Fibroblast of lung (primary cell): Measurements from ENCODE around the gene GTF2A1L. TPM values are rescaled to one million over a fixed set of nuclear protein-coding genes. Genes with fewer than 3 reads are reported as not detected.
A peak's percentile ranks its signal among the peaks of the same experiment; 100 is the strongest.

Experiments used
- DNase-seq, 2 donors: peaks; one replicate each; pipeline versions ENCODE4 v3.0.0 to v3.0.0-alpha.2; 2010; ENCODE audit warnings: low read depth in 2 of 2
- H2AFZ ChIP-seq: 2 replicates; pipeline ENCODE4 v1.5.1; 2012; ENCODE audit warnings: low read length, control low read depth, inconsistent platforms
- H3K27ac ChIP-seq: 2 replicates; pipeline ENCODE4 v1.5.1; 2011; ENCODE audit warnings: low read length, control low read depth; ENCODE audit not compliant: insufficient read depth
- H3K27me3 ChIP-seq: 2 replicates; pipeline ENCODE4 v1.5.1; 2011; ENCODE audit warnings: mild to moderate bottlenecking, low read length; ENCODE audit not compliant: control insufficient read depth, insufficient read depth
- H3K36me3 ChIP-seq: 2 replicates; pipeline ENCODE4 v1.5.1; 2011; ENCODE audit warnings: low read length; ENCODE audit not compliant: control insufficient read depth, insufficient read depth
- H3K4me1 ChIP-seq: 2 replicates; pipeline ENCODE4 v1.5.1; 2011; ENCODE audit warnings: low read length; ENCODE audit not compliant: control insufficient read depth, insufficient read depth; ENCODE audit errors: extremely low read depth
- H3K4me2 ChIP-seq: 2 replicates; pipeline ENCODE4 v1.5.1; 2011; ENCODE audit warnings: low read length, control low read depth; ENCODE audit not compliant: insufficient read depth; ENCODE audit errors: extremely low read depth
- H3K4me3 ChIP-seq, 4 experiments: fragments of 200-600 bp in 1 of 4; sonication (generic) in 1 of 4; replicated peaks in 1 of 4; 2 replicates each; pipeline ENCODE4 v1.5.1; 2011 to 2016; ENCODE audit warnings: low read length in 4 of 4, low read depth in 3 of 4, mild to moderate bottlenecking in 3 of 4, control low read depth in 2 of 4, inconsistent platforms in 1 of 4, mixed read lengths in 1 of 4; ENCODE audit not compliant: insufficient read depth in 1 of 4; ENCODE audit errors: control extremely low read depth in 1 of 4
- H3K79me2 ChIP-seq: 2 replicates; pipeline ENCODE4 v1.5.1; 2012; ENCODE audit warnings: mild to moderate bottlenecking, low read length, inconsistent platforms; ENCODE audit not compliant: control insufficient read depth, insufficient read depth
- H3K9ac ChIP-seq: 2 replicates; pipeline ENCODE4 v1.5.1; 2011; ENCODE audit warnings: mild to moderate bottlenecking, low read length, control low read depth; ENCODE audit not compliant: insufficient read depth
- H3K9me3 ChIP-seq: 2 replicates; pipeline ENCODE4 v1.5.1; 2012; ENCODE audit warnings: low read depth, low read length; ENCODE audit not compliant: control insufficient read depth, insufficient read depth
- H4K20me1 ChIP-seq: 2 replicates; pipeline ENCODE4 v1.5.1; 2011; ENCODE audit warnings: low read length; ENCODE audit not compliant: control insufficient read depth, insufficient read depth; ENCODE audit errors: extremely low read depth
- CTCF ChIP-seq, 2 donors: IDR thresholded peaks in 1 of 2; conservative IDR thresholded peaks in 1 of 2; 1 replicate in 1 of 2; 2 replicates in 1 of 2; pipeline ENCODE4 v1.5.1; 2011 to 2012; ENCODE audit warnings: low read length in 2 of 2, control low read depth in 1 of 2, inconsistent platforms in 1 of 2, low read depth in 1 of 2, mild to moderate bottlenecking in 1 of 2
- EZH2 ChIP-seq: IDR thresholded peaks from 2 replicates; pipeline ENCODE4 v1.5.1; 2012; ENCODE audit warnings: low read length, control low read depth, mild to moderate bottlenecking; ENCODE audit errors: missing control alignments
- polyA plus RNA-seq, 2 donors: library from polyadenylated mRNA; depleted of rRNA in 1 of 2; stranded (reverse) in 1 of 2; unstranded in 1 of 2; fragments of >200 nt; gene quantifications; 2 replicates each; pipeline ENCODE4 v1.2.1, GENCODE V29; 2011 to 2012; ENCODE audit warnings: missing spikeins in 1 of 2
- total RNA-seq: library from RNA; depleted of rRNA; stranded (reverse); fragments of >200 nt; gene quantifications from 2 replicates; pipeline ENCODE4 v1.2.1, GENCODE V29; 2014

The GTF2A1L gene
- total and polyA plus RNA-seq, 2 donors (not counting 1 experiment from before 2014, with no cell fraction given): 0.26 to 3.5 TPM

GRCh38 chr2:48723129-48723528 lies 105.5 kb downstream of the GTF2A1L start:
- no peaks in the 10 kb centered on the region for H4K20me1 ChIP-seq
- H2AFZ ChIP-seq: no peak overlapping the region
- H3K4me2 ChIP-seq: no peak overlapping the region
- peaks cover 3% of the 10 kb centered on the region for H3K4me1 ChIP-seq
- no peak overlapping the region for H3K4me3 ChIP-seq
- TF ChIP-seq CTCF (conservative IDR thresholded peaks at IDR 0.05 in 1 of 2, IDR thresholded peaks at IDR 0.05 in 1 of 2; ENCODE audit: low read depth in 1 of 2, low read length in 2 of 2) (no peak), EZH2 (no peak)
- H3K27ac ChIP-seq: peak overlapping the region; percentile 18
- peak; percentile 76 to 93 for DNase-seq
- no peaks in the 10 kb centered on the region for H3K36me3 ChIP-seq
- no peaks in the 10 kb centered on the region for H3K79me2 ChIP-seq
- H3K9ac ChIP-seq: no peak overlapping the region
- H3K27me3 ChIP-seq: no peaks in the 10 kb centered on the region
- no peaks in the 10 kb centered on the region for H3K9me3 ChIP-seq

- Histone ChIP-seq H3K36me3 (no peaks in the 10 kb centered on the region), H3K9ac (no peak overlapping the region), H2AFZ (no peak overlapping the region), H3K27ac (no peak overlapping the region), H4K20me1 (no peaks in the 10 kb centered on the region), H3K27me3 (no peaks in the 10 kb centered on the region), H3K4me3 (no peak overlapping the region), H3K4me1 (peaks cover 3% of the 10 kb centered on the region), H3K4me2 (no peak overlapping the region), H3K79me2 (no peaks in the 10 kb centered on the region), H3K9me3 (no peaks in the 10 kb centered on the region)
- TF ChIP-seq EZH2 (no peak), CTCF (conservative IDR thresholded peaks at IDR 0.05 in 1 of 2, IDR thresholded peaks at IDR 0.05 in 1 of 2; ENCODE audit: low read depth in 1 of 2, low read length in 2 of 2) (no peak)
- DNase-seq: no peak
Measured at GRCh38 chr2:48724278-48724677, 106.6 kb downstream of the GTF2A1L start.

- Histone ChIP-seq H2AFZ (no peak overlapping the region), H3K27ac (no peak overlapping the region), H3K4me3 (no peak overlapping the region), H3K36me3 (no peaks in the 10 kb centered on the region), H3K27me3 (no peaks in the 10 kb centered on the region), H3K4me1 (peaks cover 3% of the 10 kb centered on the region), H3K79me2 (no peaks in the 10 kb centered on the region), H3K9ac (no peak overlapping the region), H3K4me2 (no peak overlapping the region), H4K20me1 (no peaks in the 10 kb centered on the region), H3K9me3 (no peaks in the 10 kb centered on the region)
- TF ChIP-seq CTCF (conservative IDR thresholded peaks at IDR 0.05 in 1 of 2, IDR thresholded peaks at IDR 0.05 in 1 of 2; ENCODE audit: low read depth in 1 of 2, low read length in 2 of 2) (peak in 1 of 2 donors; percentile 14), EZH2 (no peak)
- peak in 1 of 2 donors; percentile 33 for DNase-seq
Measured at GRCh38 chr2:48725696-48726494, 108.2 kb downstream of the GTF2A1L start.
